Gastroesophageal sphincter (tissue), 3 donors: ENCODE data around the gene C14orf180.

Experiments
- EP300 ChIP-seq: sonication (generic); formaldehyde crosslinking; IDR thresholded peaks from one replicate; pipeline ENCODE4 v1.6.1; 2017; ENCODE audit warnings: antibody characterized with exemption, mild to moderate bottlenecking
- POLR2A ChIP-seq, 2 donors: fragments of 450-650 bp; IDR thresholded peaks; one replicate each; pipeline ENCODE4 v1.6.1; 2017; ENCODE audit warnings: antibody characterized with exemption in 2 of 2, mild to moderate bottlenecking in 2 of 2, moderate library complexity in 1 of 2
- TF ChIP-seq, protein P1 (sequence below), 4 experiments: fragments of 200-600 bp in 2 of 4; fragments of 450-650 bp in 2 of 4; sonication (generic) in 1 of 4; IDR thresholded peaks; one replicate each; pipeline ENCODE4 v1.5.1; 2017 to 2019; ENCODE audit warnings: antibody characterized with exemption in 4 of 4, mild to moderate bottlenecking in 2 of 4, moderate library complexity in 2 of 4

DNA sequence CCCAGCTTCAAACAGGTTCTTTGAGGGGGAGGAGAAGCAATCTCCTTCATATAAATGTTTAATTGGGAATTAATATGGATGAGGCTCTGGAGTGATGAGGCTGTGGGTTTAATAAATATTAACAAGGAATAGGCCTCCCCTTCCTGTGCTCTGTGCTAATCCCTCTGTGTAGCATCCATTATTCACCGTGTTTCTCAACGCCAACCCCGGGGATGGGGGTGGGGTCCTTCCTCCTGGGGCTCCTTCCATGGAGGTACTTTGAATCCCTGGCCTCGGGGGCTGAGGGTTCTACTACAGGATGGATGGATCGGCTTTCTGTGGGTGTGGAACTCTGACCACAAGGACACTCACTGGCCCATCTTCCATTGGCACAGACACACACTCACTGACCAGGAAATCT, 59.9 kb downstream of the C14orf180 start:
- TF ChIP-seq, protein P1, sequence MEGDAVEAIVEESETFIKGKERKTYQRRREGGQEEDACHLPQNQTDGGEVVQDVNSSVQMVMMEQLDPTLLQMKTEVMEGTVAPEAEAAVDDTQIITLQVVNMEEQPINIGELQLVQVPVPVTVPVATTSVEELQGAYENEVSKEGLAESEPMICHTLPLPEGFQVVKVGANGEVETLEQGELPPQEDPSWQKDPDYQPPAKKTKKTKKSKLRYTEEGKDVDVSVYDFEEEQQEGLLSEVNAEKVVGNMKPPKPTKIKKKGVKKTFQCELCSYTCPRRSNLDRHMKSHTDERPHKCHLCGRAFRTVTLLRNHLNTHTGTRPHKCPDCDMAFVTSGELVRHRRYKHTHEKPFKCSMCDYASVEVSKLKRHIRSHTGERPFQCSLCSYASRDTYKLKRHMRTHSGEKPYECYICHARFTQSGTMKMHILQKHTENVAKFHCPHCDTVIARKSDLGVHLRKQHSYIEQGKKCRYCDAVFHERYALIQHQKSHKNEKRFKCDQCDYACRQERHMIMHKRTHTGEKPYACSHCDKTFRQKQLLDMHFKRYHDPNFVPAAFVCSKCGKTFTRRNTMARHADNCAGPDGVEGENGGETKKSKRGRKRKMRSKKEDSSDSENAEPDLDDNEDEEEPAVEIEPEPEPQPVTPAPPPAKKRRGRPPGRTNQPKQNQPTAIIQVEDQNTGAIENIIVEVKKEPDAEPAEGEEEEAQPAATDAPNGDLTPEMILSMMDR (IDR thresholded peaks at IDR 0.05): no peak
- no peak for TF ChIP-seq POLR2A (IDR thresholded peaks at IDR 0.05)
- TF ChIP-seq EP300: no peak
